GM21367 (cell line): Measurements from ENCODE around the gene CCDC93.
"Not testable (repeated sequence)": the region's sequence is repeated elsewhere in the genome, so short reads cannot be mapped to it uniquely, and the experiment has no call there.

Source experiments
- ATAC-seq: cut with Tn5 transposase; IDR thresholded peaks from one replicate; pipeline ENCODE4 v1.9.1; 2021; ENCODE audit not compliant: unreplicated experiment

Gene CCDC93

DNA sequence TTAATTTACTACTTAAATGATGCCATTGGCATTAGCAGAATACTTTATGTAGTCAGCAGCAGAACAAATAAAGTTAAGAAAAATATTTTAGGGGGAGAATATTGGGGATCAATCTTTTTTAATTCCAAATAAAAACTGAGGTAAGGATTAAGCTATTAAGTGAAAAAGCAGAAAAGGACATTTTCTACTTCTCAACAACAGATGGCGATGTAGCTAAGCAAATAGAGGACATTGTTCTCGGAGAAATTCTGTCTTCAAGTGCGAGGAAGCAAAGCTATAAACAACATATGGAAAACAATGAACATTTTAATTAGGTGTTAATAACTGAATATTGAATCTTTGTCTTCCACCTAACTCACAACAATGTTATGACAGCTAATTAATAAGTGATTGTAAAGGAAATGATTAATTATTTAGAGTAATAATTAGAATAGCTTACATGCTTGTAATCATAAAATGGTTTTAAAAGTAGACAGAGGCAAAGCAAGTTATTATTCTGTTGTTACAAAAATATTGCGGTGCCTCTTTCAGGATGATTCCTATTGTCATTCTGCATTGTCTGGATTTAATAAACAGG is 32.9 kb upstream of the CCDC93 start:
- no peak for ATAC-seq

DNA sequence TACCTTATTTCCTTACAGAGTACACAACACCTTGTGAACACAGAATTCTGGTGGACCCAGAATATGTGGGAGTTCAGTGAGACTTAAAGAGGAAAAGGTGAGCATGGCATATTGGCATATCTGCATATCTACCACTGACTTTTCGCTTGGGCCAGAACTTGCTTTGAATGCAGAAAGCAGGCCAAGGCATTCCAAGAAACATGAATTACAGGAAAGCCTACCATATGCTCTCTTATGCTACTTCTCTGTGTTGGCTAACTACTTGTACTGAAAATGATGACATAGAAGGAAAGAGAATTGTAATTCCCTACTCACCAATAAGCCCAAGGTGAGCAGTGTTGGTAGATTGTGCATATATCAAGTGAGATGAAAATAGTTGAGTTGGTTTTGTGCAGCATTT is 31.4 kb upstream of the CCDC93 start:
- no peak for ATAC-seq

DNA sequence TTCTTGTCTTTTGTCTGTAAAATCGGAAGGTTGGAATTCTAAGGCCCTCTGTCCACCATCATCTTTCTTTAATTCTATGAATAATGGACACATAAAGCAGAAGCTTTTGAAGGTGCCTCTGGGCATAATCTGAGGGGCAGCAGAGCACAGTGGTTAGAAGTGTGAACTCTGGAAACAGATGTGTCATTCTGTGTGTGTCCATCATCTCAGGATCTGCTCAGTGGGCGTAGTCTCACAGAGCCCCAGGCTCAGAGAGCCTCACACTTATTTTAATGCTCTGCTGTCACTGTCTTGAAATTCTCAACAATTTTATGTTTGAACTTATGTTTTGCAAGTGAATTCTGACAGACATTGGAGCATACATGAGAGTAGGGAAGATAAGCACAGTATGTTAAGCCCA is 31.0 kb upstream of the CCDC93 start:
- ATAC-seq: no peak

DNA sequence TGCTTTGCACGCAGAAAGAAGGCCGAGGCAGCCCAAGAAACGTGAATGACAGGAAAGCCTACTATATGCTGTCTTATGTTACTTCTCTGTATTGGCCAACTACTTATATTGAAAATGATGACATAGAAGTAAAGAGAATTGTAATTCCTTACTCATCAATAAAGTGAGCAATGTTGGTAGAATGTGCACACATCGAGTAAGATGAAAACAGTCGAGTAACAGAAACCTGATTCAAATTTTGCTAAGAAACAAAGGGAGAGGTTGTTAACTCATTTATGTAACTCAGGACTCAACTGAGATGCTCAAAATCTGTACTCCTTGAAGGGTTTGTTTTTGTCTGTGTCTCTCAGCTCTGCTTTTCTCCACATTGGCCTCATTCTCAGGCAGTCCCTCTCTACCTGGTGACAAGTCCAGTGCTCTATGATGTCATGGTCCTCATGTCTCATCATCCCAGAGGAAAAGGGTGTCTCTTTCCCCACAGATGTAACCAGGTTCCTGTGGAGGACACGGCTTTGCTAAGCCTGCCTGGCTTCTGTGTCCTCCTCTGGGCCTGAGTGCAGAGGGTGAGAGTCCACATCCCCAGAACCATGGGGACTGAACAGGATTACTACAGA is 30.3 kb upstream of the CCDC93 start:
- no peak for ATAC-seq

DNA sequence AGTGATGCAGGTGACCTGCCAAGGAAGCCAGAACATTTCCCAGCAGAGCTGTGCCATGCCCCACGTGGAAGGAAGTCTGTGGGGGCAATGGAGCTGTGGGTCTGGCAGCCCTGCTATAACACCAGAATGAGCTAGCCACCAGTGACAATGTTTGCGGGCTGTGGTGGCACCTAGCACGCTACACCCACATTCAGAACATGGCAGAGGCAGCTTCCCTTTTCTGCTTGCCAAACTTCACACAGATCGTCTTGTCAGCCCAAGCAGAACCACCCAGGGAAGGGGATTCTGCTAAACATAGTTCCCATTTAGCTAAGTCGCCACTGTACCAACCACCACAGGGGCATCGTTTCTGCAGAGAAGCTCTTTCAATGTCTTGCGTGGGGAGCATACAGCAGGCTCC is 27.0 kb upstream of the CCDC93 start:
- ATAC-seq: no peak

DNA sequence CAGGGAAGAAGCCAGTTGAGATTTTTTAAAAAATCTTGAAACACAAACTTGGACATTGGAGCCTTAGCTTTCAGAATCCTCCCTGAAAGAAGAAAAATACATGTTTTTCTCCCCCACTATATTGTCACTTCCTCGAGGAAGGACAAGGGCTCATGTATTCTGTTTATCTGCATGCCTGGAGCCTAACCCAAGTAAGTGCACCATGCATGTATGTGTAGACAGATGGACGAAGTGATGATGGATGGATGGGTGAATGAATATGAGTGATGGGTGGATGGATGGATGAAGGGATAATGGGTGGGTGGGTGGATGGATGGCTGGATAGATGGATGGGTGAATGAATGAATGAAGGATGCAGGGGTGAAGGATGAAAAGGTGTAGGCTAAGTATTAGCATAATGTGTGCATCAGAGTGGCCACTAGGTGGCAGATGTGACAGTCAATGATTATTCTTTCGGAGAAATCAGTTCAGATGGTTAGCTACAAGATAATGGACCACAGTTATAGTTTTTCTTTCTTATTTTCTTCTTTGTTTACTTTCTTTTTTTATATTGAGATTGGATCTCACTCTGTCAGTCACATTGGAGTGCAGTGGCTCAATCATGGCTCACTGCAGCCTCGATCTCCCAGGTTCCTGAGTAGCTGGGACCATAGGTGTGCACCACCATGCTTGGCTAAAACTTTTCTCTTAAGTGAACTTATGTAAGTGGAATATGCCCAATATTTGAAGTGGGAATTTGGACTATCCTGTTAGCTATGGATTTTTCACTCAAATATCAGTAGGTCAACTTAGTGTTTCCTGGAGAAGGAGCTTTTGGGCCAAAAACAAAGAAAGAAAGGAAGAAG is 18.5 kb upstream of the CCDC93 start:
- peak; percentile 86 for ATAC-seq

DNA sequence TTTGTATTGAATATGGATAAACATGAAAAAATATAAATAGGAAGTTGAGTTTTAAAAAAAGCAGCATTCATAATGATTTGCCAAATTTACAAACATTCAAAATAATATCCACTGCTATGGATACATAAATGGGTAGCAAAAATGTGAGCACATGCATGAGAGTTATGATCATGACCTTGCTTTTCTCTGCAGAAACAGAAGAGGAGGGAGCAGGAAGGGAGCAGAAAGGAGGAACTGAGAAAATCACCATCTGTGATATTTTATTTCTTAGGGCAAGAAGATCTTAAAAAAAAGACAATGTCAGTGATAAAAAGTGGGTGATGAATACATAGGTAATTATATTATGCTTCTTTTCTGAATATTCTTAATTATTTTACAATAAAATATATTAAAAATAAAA is 17.7 kb upstream of the CCDC93 start:
- ATAC-seq: no peak

DNA sequence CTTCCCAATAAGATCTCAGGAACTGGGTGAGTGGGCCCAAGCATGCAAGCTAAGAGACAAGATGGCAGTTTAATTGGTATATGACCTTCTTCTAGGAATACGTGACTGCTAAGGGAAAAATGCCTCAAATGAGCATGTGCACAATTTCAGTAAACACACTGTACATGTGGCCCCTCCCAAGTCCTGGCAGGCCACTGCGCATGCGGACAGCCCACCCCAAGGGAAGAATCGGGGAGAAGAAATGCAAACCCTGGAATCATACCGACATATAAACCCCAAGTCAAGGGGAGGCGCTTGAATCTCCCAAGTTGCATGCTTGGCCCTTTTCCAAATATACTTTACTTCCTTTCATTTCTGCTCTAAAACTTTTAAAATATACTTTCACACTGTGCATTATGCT is 15.2 kb upstream of the CCDC93 start:
- ATAC-seq: no peak

DNA sequence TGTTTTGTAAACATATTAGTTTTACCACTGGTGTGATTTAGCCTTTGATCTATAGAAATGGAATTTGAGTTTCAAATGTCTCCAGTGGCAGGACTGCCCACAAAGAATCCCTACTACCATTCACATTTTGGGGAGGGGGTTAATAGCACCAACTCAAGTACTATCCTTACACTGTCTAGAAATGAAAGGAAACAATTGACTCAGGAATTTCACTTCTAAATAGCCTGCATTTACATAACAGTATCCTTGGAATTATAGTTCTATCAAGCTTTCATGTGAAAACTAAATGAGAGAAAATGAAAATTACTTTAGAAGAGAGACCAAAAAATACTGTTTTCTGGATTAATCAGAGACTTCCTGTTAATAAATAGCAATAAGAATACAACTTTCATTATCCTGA is 7.5 kb upstream of the CCDC93 start:
- ATAC-seq: no peak

DNA sequence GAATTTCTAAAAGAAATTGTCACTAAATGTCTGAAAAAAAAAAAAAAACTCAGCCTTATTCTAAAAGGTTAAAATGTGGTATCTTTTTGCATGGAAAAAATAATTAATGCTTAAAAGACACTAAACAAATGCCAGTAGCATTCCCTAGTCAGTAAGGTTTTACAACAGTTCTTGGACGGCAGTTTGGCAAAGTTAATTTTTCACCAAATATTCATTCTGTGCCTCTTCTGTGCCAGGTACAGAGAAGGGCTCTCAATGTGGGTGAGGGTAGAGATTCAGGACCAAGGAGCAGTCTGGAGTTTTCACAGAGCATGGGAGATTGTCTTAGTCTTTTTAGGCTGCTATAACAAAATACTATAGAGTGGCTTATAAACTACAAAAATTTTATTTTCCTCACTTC is 6.0 kb upstream of the CCDC93 start:
- no peak for ATAC-seq

DNA sequence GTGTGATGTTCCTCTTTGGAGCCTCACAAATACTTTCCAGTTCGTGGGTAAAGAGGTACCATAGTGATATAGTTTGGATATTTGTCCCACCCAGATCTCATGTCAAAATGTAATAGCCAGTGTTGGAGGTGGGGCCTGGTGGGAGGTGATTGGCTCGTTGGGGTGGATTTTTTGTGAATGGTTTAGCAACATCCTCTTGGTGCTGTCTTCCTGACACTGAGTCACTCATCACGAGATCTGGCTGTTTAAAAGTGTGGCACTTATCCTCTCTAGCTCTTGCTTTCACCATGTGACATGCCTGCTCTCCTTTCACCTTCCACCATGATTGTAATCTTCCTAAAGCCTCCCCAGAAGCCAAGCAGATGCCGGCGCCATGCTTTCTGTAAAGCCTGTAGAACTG is 3.0 kb upstream of the CCDC93 start:
- no peak for ATAC-seq

DNA sequence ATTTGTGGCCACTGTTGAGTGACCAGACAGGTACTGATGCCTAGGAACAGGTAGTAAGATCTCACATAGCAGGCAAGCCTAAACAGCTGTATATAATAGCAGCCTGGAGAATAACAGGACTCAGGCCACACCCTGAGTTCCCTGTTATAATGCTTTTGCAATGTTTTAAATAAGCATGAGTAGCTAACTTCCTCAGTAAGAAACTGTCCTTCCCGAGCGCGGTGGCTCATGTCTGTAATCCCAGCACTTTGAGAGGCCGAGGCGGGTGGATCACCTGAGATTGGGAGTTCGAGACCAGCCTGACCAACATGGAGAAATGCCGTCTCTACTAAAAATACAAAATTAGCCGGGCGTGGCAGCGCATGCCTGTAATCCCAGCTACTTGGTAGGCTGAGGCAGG is 1.9 kb upstream of the CCDC93 start:
- not testable (repeated sequence) for ATAC-seq

DNA sequence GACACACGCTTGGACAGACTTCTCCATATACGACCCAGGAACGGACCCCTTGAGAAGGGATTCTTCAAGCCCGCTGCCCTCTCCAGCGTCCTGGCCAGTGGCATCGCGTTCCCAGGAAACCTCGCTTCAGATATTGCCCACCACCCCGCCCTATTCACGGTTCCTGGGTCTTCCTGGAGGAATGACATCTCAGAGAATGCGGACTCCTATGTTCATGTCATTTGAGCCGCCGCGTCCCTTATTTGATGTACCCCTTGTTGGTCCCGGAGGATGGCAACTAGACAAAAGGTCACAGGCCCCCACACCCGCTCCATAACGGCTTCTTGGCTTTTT is 588 bp upstream of the CCDC93 start:
- ATAC-seq: no peak

DNA sequence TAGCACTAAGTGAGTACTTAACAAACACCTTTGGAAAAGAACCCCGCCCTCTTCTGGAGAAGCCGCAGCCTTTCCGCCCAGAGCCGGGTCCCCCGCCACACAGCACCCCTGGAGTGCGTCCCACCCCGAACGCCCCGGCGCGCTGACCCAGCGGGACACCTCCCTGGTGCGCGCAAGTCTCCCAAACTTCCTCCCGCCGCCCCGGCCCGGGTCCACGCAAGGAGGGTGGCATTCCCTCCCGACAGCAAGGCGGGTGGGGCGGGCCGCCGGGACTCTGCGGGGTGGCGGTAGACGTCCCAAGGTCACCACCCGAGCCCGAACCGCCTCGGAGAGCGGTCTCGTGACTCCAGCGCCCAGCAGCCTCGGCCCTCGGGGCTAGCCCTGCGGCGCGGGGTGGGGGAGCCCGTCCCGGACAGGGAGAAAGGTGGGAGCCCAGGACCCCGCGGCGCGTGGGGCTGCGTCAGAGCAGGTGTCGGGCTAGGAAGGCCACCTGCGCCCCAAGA is 598 bp downstream of the CCDC93 start:
- peak; percentile 24 for ATAC-seq

DNA sequence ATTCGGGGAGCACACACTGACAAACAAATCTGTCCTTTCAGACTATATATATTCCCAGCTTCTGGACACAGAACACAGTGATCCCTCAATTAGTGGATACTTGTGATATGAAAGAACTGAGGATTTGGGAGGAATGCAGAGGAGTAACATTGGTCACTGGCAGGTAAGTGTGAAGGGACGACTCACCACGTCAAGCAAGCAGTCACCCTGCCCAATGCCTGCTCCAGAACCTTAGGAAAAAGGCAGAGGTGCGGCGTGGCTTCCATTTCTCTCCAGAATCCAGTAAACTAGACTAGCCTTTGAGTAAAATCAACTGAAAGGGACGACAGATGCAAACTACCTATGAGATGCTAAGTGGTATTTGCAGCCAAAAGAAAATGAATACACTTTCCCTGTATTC is 1.1 kb downstream of the CCDC93 start:
- ATAC-seq: no peak

DNA sequence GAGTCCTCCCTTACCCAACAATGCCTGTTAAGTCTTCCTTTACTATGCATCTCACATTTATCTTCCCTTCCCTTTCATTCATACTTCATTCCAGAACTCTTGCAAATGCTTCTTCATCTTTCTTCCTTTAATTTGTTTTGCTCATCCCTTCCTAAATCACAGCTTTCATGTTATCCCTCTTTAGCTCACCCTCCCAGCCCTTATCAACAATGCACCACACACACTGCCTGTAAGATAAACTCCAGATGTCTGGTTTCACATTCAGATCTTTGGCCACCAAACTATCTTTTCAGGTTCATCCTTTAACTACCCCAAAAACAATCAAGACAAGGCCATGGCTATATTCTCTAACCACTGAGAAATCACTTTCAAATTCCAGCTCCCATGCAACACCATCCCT is 3.4 kb downstream of the CCDC93 start:
- ATAC-seq: no peak

DNA sequence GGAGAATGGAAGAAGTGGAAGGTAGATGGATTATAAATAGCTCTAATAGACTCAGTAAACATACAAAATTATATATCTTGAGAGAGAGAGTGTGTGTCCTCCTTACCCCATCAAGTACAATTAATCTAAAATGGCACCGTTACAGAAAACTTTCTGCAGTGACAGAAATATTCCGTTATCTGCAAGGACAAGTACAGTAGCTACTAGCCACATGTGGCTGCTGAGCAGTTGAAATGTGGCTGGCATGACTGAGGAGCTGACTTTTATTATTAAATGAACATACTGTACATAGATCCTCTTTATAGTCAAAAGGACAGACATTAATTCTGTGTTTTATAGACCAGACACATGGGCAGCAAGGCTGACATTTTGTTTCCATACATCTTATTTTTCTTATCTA is 7.0 kb downstream of the CCDC93 start:
- no peak for ATAC-seq

DNA sequence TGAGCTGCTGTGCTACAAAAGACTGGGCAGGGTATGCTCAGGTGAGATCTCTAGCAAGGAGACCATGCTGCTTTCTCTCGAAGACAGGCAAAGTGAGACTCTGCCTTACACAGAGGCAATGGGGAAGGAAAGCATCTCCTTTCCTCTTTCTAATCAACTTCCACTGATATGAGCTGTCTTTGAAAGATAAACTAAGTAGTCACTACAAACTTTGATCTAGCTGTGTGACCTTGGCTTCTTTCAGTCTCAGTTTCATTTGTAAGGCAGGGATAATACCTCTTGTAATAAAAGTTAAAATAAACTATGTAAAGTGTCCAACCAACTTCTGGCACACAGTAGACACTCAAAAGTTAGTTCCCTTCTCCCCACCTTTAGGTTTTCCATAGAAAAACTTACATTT is 7.5 kb downstream of the CCDC93 start:
- no peak for ATAC-seq

DNA sequence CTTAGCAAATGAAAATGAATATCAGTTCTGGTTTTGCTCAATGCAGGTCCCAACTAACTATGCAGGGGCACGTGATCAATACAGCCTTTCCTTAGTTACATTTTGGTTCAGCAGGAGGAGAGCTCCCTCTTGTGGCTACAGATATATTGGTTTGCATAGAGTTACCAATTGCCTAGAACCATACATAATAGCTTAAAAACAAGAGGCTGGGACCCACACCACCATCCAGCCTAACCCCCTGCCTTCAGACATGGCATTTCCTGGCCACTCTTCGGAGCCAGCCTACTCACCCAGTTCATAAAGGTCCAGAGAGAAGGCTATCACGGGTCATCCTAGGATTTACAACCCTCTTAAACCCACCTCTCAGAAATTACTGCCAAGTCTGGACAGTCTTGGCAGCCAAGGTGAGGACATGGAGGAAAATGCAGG is 10.5 kb downstream of the CCDC93 start:
- peak; percentile 98 for ATAC-seq

DNA sequence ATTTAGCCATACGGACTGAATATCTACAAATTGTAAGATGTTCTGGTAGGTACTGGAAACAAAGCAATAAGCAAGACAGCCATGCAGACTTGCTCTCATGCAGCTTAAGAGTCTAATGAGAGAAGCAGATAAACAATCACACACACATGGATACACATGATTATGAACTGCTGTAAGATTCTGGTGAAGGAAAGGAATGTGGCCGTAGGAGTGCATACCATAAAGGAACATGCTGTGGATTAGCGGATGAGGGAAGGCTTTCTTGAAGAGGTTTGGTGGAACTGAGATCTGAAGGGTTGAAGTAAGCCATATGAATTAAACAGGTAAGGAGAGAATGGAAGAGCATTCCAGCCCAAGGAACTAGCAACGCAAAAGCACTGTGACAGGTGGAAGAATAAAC is 13.8 kb downstream of the CCDC93 start:
- no peak for ATAC-seq

DNA sequence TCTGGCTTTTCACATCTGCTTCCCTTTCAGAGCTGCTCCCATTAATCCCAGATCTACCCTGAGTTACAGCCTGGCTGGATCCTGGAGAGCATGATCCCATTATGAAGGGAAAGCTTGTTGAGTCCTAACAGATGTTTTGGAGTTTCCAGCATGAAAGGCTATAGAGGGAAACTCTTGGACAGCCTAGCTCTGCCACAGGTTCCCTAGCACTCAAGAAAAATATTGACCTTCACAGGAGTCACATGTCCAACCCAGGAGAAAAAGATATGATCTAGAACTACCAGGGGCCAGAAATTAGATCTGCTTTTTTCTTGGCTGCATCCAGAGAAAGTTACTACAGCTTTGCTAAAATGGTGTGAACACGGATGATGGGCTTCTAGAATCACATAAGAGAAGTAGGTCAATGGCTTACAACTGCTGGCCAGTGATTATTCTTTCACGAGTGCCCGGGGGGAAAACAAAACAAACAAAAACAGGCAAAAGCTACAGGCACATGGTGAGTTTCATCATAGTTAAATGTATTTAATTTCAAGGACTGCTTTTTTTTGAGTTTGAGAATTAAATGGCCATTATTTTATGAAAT is 15.9 kb downstream of the CCDC93 start:
- ATAC-seq: no peak

DNA sequence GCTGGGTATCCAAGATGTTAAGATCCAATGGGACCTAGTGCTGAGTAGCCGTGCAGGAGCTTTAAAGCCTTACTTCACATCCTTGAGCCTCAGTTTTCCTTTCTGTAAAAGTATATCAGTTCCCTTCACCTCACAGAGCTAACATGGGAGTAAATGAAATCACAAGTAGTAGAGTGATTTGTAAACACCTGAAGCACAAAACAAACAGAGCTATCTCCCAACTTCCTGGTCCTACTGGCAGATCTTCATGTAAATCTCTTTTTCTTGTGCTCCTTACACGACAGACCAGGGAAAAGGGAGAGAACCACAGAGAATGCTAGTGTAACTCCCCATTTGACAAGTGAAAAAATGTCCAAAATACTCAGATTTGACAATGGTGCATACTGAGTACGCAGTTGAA is 17.3 kb downstream of the CCDC93 start:
- no peak for ATAC-seq
